DMS153 treated with DMSO at 0.1 percent for 48 hours (cell line): ENCODE measurements around the gene ARL4A.
A peak's percentile ranks its signal among the peaks of the same experiment; 100 is the strongest.

Experiments used
- DNase-seq: peaks from one replicate; lab custom pipeline; 2025; ENCODE audit not compliant: unreplicated experiment; lab: John Stamatoyannopoulos, UW

ARL4A gene

DNA sequence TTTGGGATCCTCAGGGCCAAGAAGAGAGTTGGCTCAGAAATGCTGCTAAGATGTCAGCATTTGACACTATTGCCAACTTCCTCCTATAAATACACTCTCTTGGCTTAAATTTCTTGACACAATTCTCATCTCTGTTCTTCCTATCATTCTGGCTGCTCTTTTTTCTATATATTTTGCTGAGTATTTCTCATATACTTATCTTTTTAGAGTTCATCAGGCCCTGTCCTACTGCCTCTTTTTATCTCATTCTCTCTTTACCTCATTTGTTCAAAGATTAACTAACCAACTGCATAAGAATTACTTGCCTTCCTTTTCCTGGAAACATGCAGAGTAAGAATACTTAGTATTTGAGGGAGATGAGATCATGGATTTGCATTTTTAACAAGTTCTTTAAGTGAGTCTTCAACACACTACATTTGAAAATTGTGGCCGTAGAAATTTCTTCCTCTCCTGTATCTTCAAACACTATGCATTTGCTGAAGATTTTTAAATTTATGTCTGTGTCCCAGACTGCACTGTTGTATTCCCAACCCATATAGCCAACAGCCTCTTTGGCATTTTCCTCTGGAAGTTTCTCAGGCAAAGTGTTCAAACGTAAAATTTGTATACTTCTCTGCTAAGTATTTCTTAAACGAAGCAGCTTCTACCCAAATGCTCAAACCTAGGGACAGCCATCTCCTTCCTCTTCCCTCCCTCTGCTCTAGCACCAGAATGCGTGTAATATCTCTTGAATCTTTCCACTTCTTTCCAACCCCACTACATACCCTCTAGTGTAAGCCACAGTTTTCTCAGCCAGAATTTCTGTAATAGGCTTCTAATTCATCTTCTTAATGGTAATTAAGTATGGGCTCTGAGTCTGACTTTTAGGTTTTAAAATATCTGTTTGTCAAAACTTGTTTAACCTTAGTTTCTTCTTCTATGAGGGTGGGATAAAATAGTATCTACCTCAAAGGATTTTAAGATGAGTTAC is 35.5 kb downstream of the ARL4A start:
- DNase-seq, result no peak

DNA sequence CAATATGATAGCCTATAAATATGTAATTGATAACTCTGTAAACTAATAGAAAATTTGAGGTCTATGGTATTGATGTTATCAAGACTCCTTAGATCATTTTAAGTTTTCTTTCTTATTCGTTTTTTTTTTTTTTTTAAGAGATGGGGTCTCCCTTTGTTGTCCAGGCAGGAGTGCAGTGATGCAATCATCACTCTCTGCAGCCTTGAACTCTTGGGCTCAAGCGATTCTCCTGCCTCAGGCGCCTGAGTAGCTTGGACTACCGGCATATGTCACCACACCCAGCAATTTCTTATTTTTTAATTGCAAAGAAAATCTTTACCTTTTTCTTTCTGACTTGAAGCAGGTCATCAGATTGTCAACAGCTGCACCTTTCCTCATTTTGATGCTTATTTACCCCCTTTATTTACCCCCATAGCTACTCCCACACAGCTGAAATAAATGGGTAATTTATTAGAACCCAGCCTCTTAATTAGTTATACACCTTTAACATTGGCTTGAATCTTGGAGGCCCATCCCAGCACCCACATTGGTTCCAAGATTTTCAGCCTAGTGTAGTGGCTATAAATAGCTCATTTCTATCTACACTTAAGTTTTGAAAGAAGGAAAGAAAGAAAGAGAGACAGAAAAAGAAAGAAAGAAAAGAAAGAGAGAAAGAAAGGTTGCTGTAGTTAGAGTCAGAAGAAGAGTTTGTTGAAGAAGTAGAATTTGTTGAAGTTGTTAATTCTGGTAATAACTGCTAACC is 38.3 kb downstream of the ARL4A start:
- no peak for DNase-seq

DNA sequence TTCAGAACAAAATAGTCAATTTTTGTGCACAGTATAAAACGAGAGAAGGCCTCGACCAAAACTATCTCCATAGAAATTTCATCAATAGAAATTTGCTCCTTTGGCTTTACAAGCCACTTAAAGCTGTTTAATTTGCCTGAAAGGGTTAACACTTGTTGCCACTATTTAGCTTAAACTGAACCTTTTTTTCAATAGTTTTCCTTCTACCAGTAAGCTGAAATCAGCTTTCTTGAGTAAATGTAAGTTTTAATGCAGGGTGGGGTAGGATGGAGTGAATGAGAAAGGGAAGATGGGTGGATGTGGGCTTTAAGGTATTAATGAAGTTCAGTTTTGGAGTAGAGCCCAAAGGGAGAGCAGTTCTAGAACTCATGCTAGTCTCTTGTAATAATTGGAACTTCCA is 39.5 kb downstream of the ARL4A start:
- no peak for DNase-seq

DNA sequence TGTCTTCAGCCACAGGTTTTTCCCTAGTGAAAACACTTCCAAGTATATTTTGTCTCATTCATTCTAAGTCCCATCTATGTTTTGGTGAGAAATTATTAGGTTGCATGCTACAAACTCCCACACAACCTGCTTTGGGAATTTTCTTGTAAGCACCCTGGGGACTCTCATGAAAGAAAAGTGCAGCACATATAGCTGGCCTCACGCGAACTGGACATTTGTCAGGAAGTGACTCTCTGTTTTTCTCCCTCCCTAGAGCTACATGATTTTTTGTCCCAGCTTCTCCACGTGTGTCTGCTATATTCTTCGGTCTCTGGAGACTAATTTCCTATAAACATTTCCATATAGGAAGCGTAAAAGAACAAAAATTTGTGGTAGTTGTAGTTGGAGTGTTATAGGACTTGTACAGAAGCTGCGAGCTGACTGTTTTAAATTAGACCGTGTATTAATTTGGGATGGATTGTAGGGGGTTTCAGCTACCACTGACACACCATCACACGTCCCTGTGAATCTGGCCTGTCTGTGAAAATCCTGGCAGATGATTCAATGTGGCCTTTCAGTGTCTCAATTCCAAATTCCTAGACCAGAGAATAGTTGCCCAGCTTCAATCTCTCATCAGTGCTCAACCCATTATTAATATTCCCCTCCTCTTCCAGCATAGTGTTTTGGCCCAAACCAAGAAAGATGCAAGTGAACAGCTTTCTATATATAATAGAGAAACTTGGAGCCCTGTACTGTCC is 40.2 kb downstream of the ARL4A start:
- no peak for DNase-seq

DNA sequence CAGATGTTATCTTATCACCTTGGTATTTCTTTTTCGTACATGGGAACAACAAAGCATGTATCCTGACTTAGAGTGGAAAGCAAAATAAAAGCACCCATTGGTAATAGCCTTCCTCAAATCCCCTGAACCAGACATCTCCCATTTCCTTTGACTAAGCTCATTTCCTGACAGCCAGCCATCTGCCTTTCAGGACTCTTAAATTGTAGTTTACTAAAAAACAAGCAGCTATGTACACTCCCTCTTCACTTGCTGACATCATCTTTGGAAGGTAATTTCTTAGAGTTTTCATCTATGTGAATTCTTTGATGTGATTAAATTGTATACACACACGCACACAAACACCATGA is 40.7 kb downstream of the ARL4A start:
- DNase-seq, result peak; percentile 39

DNA sequence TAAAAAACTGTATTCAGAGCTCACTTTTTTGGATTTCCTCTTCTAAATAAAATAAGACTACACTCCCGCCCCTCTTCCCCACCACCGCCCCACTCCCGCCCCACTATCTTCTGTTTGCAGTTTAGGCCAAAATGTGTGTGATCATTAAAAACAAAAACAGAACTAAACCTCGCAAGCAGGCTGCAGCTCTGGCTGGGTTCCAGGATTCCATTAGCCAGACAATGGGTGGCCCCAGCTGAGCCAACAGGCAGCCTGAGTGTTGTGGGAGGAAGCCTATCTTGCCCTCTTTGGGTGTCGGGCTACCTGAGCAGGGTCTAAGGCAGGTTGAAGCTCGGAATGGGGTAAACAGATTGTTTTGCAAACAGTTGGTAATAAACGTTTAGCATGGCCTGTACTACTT is 41.7 kb downstream of the ARL4A start:
- peak; percentile 96 for DNase-seq

DNA sequence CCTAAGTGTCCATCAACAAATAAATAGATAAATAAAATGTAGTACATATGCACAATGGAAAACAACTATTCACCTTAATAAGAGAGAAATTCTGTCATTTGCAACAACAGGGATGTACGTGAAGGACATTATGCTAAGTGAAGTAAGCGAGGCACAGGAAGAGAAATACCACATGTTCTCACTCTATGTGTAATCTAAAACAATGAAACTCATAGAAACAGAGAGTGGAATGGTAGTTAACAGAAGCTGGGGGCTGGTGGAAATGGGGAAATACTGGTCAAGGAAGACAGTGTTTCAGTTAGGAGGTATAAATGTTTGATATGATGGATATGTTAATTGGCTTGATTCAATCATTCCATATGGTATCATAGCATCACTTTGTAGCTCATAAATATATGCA is 43.1 kb downstream of the ARL4A start:
- DNase-seq, result no peak

DNA sequence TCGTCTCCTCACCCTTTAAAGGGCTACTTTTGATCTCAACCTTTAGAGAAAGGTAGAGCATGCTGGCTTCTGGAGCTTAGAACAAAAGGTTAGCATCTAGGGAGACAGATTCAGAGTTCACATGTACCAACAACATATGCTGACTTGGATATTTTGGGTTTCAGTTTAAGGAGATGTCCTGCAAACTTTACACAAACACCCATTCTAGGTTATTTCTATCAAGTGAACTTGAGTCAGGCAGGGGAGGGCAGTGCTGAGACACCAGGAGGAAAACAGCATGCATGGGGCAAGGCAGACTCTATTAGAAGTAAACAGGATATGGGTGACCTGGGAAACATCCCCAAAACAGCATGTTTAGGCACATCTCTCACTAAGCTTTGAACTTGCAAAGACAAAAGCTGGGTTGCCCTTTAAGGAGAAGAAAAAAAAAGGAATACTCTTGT is 43.8 kb downstream of the ARL4A start:
- DNase-seq, result no peak

DNA sequence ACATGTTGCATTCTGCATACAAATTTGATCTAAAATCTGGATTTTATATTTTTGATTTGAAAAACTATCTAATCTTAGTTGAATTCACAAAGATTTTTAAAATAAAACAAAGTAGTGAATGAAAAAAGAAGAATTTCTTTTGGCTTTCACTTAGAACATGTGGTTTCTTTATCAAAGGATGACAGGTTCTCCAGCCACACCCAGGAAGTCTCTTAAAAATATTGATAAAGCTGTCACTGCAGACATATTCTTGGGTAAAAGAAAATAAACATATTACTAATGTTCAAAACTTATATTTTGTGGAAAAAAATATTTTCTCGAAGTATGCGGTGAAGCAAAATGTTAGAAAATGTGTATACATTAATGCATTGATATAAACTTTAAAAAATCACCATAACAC is 44.3 kb downstream of the ARL4A start:
- no peak for DNase-seq

DNA sequence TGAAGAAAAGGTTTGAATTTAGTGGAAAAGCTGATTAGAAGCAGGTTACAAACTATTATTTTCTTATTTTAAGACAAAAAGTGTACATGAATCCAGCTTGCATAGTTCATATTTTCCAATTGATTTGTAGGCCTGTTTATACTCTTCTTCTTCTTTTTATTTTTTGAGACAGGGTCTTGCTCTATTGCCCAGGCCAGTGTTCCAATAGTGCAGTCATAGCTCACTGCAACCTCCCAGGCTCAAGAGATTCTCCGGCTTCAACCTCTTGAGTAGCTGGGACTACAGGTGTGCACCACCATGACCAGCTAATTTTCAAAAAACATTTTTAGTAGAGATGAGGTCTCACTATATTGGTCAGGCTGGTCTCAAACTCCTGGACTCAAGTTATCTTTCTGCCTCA is 45.0 kb downstream of the ARL4A start:
- no peak for DNase-seq

DNA sequence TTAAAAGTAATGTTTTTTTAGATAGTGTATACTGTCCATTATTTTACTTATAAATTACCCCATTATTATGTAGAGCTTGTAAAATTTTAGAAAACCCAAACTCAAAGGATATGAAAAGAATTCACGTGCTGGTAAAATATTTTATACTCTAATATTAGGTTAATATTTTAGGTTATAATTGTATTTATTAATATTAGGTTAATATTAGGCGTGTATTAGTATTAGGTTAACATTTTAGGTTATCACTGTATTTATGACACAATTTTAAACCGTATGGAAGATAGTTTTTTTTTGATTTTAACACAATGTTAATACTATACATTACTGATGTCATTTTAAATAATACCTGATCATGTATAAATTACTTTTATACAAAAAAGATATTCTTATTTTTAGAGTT is 48.5 kb downstream of the ARL4A start:
- DNase-seq, result no peak

DNA sequence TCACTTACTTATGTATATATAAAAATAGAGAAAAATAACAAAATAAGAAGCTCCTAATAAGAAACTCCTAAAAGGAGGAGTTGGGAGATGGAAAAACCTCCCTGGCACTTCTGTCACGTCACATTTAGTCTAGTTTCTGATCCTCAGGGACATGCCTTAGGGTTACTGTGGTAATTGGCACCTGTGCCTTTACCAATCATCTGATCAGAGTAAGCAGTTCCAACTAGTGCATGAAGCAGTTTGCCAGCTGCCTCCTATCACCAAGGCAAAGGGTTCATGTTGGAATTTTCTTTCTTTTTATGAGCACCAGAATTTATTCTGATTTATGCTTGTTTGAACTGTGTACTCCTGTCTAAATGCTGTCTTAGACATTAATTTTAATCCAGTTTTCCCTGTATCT is 49.9 kb downstream of the ARL4A start:
- no peak for DNase-seq

DNA sequence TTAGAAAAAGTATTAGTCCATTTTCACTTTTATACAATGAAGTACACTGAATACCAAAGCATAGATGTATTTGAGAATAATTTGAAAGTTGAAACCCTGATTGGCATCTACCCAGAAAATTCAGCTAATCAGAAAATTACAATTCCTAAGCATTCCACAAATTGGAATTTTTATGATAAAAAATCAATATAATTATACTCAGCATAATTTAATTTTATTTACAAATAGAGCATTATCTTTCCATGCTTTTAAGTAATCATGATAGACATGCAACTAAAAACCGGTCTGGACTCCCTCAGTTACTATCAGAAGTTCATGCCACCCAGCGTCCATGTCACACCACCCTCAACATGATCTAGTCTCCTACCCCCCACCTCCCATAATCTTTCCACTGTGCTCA is 50.4 kb downstream of the ARL4A start:
- DNase-seq, result no peak

DNA sequence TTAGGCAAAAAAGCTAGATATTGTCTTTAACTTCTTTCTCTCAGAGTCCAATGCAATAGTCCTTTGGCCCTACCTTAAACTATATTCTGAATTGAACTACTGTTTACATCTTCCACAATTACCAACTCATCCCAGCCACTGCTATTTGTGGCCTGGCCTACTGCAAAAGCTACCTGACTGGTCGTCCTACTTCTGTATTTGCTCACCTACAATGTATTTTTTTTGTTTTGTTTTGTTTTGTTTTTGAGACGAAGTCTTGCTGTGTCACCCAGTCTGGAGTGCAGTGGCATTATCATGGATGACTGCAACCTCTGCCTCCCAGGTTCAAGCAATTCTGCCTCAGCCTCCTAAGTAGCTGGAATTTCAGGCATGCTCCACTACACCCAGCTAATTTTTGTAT is 51.2 kb downstream of the ARL4A start:
- no peak for DNase-seq
